Body of pancreas (tissue), 4 donors: ENCODE data around the gene TACR1.

Experiments
- CTCF ChIP-seq, 7 experiments: fragments of 450-650 bp in 4 of 7; fragments of 200-600 bp in 3 of 7; sonication (generic) in 3 of 7; IDR thresholded peaks; one replicate each; pipeline ENCODE4 v1.5.1; 2016 to 2019; ENCODE audit warnings: antibody characterized with exemption in 7 of 7
- POLR2A ChIP-seq, 3 donors: fragments of 450-650 bp; IDR thresholded peaks; one replicate each; pipeline ENCODE4 v1.6.1; 2016; ENCODE audit warnings: antibody characterized with exemption in 3 of 3, mild to moderate bottlenecking in 2 of 3

GRCh38 chr2:75146606-75147332 is 52.6 kb downstream of the TACR1 start:
- TF ChIP-seq CTCF (IDR thresholded peaks at IDR 0.05) (no peak), POLR2A (IDR thresholded peaks at IDR 0.05) (no peak)
